Prostate gland (tissue), 2 donors: ENCODE results near the gene GABBR2. TPM values are rescaled to one million over a fixed set of nuclear protein-coding genes. Genes with fewer than 3 reads are reported as not detected.
"Not testable (repeated sequence)": the region's sequence is repeated elsewhere in the genome, so short reads cannot be mapped to it uniquely, and the experiment has no call there.

Source experiments
- DNase-seq: peaks from one replicate; pipeline ENCODE4 v3.0.0-alpha.2; 2019; ENCODE audit warnings: low spot score
- H3K27ac ChIP-seq, 2 donors: fragments of 200-600 bp; sonication (generic); 2 replicates each; pipeline ENCODE4 v1.5.1; 2017 to 2019
- H3K27me3 ChIP-seq: fragments of 200-600 bp; sonication (generic); replicated peaks from 2 replicates; pipeline ENCODE4 v1.5.1; 2019; ENCODE audit not compliant: insufficient read depth
- H3K36me3 ChIP-seq, 2 donors: fragments of 200-600 bp; sonication (generic); 1 replicate in 1 of 2; 2 replicates in 1 of 2; pipeline versions ENCODE4 v1.5.1 to v1.8.1; 2017 to 2019
- H3K4me1 ChIP-seq: fragments of 200-600 bp; sonication (generic); replicated peaks from 2 replicates; pipeline ENCODE4 v1.5.1; 2019
- H3K4me3 ChIP-seq, 2 donors: fragments of 200-600 bp; sonication (generic); 2 replicates each; pipeline ENCODE4 v1.5.1; 2017 to 2019
- H3K9me3 ChIP-seq: fragments of 200-600 bp; sonication (generic); 2 replicates; pipeline ENCODE4 v1.5.1; 2017
- POLR2A ChIP-seq: fragments of 450-650 bp; IDR thresholded peaks from one replicate; pipeline ENCODE4 v1.6.1; 2016; ENCODE audit warnings: antibody characterized with exemption, mild to moderate bottlenecking
- POLR2AphosphoS5 ChIP-seq: sonication (generic); formaldehyde crosslinking; IDR thresholded peaks from one replicate; pipeline ENCODE4 v1.6.1; 2017; ENCODE audit warnings: antibody characterized with exemption
- WGBS: methylation state at CpG from one replicate; pipeline ENCODE4 v1.1.5; 2018; 5-methylcytosine and 5-hydroxymethylcytosine counted together
- intact Hi-C: fragments of 100-400 bp; cut with DNase I; formaldehyde crosslinking; loops from one replicate; pipeline ENCODE4 v1.14.2; 2022
- total RNA-seq, 2 donors: library from RNA; depleted of rRNA; stranded (reverse); fragments of >200 nt; gene quantifications; one replicate each; pipeline ENCODE4 v1.1.0, GENCODE V29; 2016
- TF ChIP-seq, protein P1 (sequence below), 4 experiments: fragments of 200-600 bp in 2 of 4; fragments of 450-650 bp in 2 of 4; sonication (generic) in 2 of 4; IDR thresholded peaks; 1 replicate in 3 of 4; 2 replicates in 1 of 4; pipeline ENCODE4 v1.5.1; 2016 to 2019; ENCODE audit warnings: antibody characterized with exemption in 4 of 4, mild to moderate bottlenecking in 2 of 4, moderate library complexity in 2 of 4

The GABBR2 gene
- total RNA-seq, 2 donors from 2014 or later, result 0.97 TPM; not detected in 1

DNA sequence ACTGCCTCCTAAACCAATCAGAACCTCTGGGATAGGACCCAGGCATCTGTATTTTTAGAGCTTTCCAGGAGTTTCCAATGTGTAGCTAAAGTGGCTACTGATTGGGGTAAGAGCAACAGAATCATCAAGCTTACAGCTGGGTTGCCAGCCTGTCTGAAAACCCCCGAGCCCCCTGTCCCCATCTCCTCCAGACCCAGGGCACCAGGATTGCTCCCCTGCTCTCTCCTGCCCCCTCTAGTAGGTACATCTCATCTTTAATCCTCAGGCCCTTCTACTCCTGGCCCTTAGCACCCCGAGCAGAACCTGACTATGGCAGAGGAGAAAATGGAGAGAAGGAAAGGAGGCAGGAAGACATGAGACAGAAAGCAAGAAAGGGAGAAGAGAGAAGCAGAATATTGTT lies 204.9 kb downstream of the GABBR2 start:
- Histone ChIP-seq H3K27me3 (no peaks in the 10 kb centered on the region), H3K27ac (no peak overlapping the region), H3K4me1 (no peaks in the 10 kb centered on the region), H3K36me3 (no peaks in the 10 kb centered on the region), H3K4me3 (no peak overlapping the region), H3K9me3 (no peaks in the 10 kb centered on the region)
- DNase-seq, result no peak
- TF ChIP-seq, protein P1, sequence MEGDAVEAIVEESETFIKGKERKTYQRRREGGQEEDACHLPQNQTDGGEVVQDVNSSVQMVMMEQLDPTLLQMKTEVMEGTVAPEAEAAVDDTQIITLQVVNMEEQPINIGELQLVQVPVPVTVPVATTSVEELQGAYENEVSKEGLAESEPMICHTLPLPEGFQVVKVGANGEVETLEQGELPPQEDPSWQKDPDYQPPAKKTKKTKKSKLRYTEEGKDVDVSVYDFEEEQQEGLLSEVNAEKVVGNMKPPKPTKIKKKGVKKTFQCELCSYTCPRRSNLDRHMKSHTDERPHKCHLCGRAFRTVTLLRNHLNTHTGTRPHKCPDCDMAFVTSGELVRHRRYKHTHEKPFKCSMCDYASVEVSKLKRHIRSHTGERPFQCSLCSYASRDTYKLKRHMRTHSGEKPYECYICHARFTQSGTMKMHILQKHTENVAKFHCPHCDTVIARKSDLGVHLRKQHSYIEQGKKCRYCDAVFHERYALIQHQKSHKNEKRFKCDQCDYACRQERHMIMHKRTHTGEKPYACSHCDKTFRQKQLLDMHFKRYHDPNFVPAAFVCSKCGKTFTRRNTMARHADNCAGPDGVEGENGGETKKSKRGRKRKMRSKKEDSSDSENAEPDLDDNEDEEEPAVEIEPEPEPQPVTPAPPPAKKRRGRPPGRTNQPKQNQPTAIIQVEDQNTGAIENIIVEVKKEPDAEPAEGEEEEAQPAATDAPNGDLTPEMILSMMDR (IDR thresholded peaks at IDR 0.05), result no peak
- TF ChIP-seq POLR2A (no peak), POLR2AphosphoS5 (no peak)
- intact Hi-C loops, result no loop called here
- 82% methylated on average over 2 of the region's 2 CpGs for WGBS

GRCh38 chr9:98502976-98503325 lies 205.8 kb downstream of the GABBR2 start:
- Histone ChIP-seq H3K4me1 (no peaks in the 10 kb centered on the region), H3K36me3 (no peaks in the 10 kb centered on the region), H3K4me3 (no peak overlapping the region), H3K27me3 (no peaks in the 10 kb centered on the region), H3K27ac (no peak overlapping the region), H3K9me3 (no peaks in the 10 kb centered on the region)
- intact Hi-C loops, result no loop called here
- TF ChIP-seq POLR2AphosphoS5, result no peak
- no peak for TF ChIP-seq POLR2A
- TF ChIP-seq, protein P1 (IDR thresholded peaks at IDR 0.05), result no peak
- no peak for DNase-seq
- WGBS, result 43% methylated on average over 5 of the region's 5 CpGs

DNA sequence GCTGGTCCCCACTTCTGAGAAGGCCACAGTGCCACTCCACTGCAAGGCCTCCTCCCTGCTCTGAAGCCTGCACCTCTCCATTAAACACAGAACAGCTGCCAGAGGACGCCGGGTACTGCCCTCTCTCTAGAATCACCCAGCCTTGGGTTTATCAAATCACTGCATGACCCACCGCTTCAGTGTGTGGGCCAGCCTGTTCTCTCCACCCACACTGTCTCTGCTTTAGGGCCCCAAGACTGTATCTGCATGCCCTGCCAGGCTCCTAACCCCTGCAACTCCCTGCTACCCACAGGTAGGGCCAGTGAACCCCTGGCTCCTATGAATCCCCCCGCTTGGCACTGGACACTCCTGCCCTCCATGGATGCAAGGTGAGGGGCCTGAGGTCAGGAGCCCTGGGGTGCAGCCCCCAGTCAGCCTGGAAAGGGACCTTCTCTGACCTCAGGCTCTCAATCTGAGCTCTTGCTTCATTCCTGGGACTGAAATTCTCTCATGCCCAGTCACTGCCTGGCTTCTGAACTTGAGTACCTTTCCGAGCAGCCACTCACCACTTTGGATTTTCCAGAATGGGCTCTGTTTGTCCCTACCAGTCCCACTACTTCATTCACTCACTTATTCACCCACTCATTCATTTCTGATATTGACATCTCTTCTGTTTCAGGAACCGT lies 206.3 kb downstream of the GABBR2 start:
- Histone ChIP-seq H3K36me3 (no peaks in the 10 kb centered on the region), H3K27ac (no peak overlapping the region), H3K27me3 (no peaks in the 10 kb centered on the region), H3K4me1 (no peaks in the 10 kb centered on the region), H3K4me3 (no peak overlapping the region), H3K9me3 (no peaks in the 10 kb centered on the region)
- TF ChIP-seq POLR2A (no peak), POLR2AphosphoS5 (no peak)
- TF ChIP-seq, protein P1 (IDR thresholded peaks at IDR 0.05), result no peak
- intact Hi-C loops, result no loop called here
- WGBS, result 95% methylated on average over 4 of the region's 6 CpGs
- no peak for DNase-seq

GRCh38 chr9:98501819-98502218 lies 206.9 kb downstream of the GABBR2 start:
- Histone ChIP-seq H3K36me3 (no peaks in the 10 kb centered on the region), H3K9me3 (no peaks in the 10 kb centered on the region), H3K4me3 (no peak overlapping the region), H3K27ac (no peak overlapping the region), H3K27me3 (no peaks in the 10 kb centered on the region), H3K4me1 (no peaks in the 10 kb centered on the region)
- TF ChIP-seq POLR2A (no peak), POLR2AphosphoS5 (no peak)
- TF ChIP-seq, protein P1 (IDR thresholded peaks at IDR 0.05), result no peak
- DNase-seq, result no peak
- 62% methylated on average over 8 of the region's 8 CpGs for WGBS
- intact Hi-C loops, result no loop called here

GRCh38 chr9:98501259-98501658 lies 207.5 kb downstream of the GABBR2 start:
- H3K4me1 ChIP-seq, H3K27ac ChIP-seq, H3K36me3 ChIP-seq, H3K4me3 ChIP-seq, intact Hi-C loops, H3K27me3 ChIP-seq, H3K9me3 ChIP-seq, DNase-seq: not testable (repeated sequence)
- WGBS, result 84% methylated on average over 8 of the region's 8 CpGs
